Measurements from ENCODE around the gene VWF. TPM values are rescaled to one million over a fixed set of nuclear protein-coding genes. Genes with fewer than 3 reads are reported as not detected.

Gene VWF
- total and polyA plus RNA-seq, 2 experiments from 2014 or later: 0.42 to 0.56 TPM

DNA sequence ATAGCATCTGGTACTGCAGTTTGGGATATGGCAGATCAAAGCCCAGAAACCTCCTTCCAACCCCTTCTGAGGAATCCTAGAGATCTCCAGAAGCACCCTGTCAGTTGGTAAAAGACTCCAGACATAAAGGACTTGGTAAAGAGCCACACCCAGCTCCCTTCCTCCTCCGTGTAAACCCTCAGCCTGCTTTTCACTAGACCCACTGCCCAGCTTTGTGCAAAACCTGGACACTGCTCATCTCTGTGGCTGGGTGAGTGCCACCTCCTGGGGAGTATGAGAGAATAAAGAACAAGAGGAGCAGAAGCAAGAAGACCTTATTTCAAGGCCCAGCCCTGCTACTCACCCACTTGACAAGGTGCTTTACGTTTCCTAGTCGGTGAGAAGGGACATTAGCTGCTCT lies 212.5 kb downstream of the VWF start:
- H3K4me1 Mint-ChIP-seq: peaks cover 2% of the 10 kb centered on the region; the same call in 2 of the 3 replicates
- TF ChIP-seq ZNF462 (CRISPR knock-in tag; IDR thresholded peaks at IDR 0.05) (no peak), EZH2 (IDR thresholded peaks at IDR 0.05; ENCODE audit: low read depth, unreplicated experiment) (no peak), CREB1 (CRISPR knock-in tag; IDR thresholded peaks at IDR 0.05; ENCODE audit: low read depth) (no peak)
- ATAC-seq: no peak

GRCh38 chr12:5910790-5911548 lies 213.5 kb downstream of the VWF start:
- Histone ChIP-seq H3K4me3 (no peak overlapping the region), H3K36me3 (ENCODE audit: insufficient read depth) (no peaks in the 10 kb centered on the region), H3K9me2 (ENCODE audit: insufficient read depth) (no peaks in the 10 kb centered on the region), H4K20me1 (replicated peaks; ENCODE audit: insufficient read depth) (no peaks in the 10 kb centered on the region), H3K27me3 (ENCODE audit: insufficient read depth) (no peaks in the 10 kb centered on the region), H3F3A (replicated peaks; ENCODE audit: low read depth) (0 out of 2 replicates have a peak, but pooled peaks cover 3% of the 10 kb centered on the region), H3K27ac (ENCODE audit: low read depth) (no peak overlapping the region), H2AFZ (no peak overlapping the region), H3K79me2 (replicated peaks; ENCODE audit: insufficient read depth) (no peaks in the 10 kb centered on the region), H3K4me1 (ENCODE audit: insufficient read depth) (no peaks in the 10 kb centered on the region), H3K4me2 (no peak overlapping the region)
- DNase-seq (ENCODE audit: low spot score): no peak
- peaks cover 2% of the 10 kb centered on the region; the same call in 2 of the 3 replicates for H3K4me1 Mint-ChIP-seq
- H3K27ac Mint-ChIP-seq: no peak overlapping the region
- no peaks in the 10 kb centered on the region for H3K36me3 Mint-ChIP-seq (ENCODE audit: low read depth)
- no peak overlapping the region for H3K4me3 Mint-ChIP-seq
- H3K27me3 Mint-ChIP-seq (ENCODE audit: insufficient read depth, low read depth, poor library complexity): peaks cover 3% of the 10 kb centered on the region
- H3K9me3 Mint-ChIP-seq: no peaks in the 10 kb centered on the region; the same call in 2 of the 3 replicates
- TF ChIP-seq POLR2AphosphoS5 (IDR thresholded peaks at IDR 0.05; ENCODE audit: low read depth): no peak
- ATAC-seq: no peak

More for the DNA sequence above, 212.5 kb downstream of the VWF start:
- 0 out of 2 replicates have a peak, but pooled peaks cover 3% of the 10 kb centered on the region for H3F3A ChIP-seq (replicated peaks; ENCODE audit: low read depth)
- Mint-ChIP-seq H3K27ac (no peak overlapping the region), H3K9me3 (no peaks in the 10 kb centered on the region; the same call in 2 of the 3 replicates), H3K4me3 (no peak overlapping the region), H3K27me3 (ENCODE audit: insufficient read depth, low read depth, poor library complexity) (peaks cover 4% of the 10 kb centered on the region), H3K36me3 (ENCODE audit: low read depth) (no peaks in the 10 kb centered on the region)
- no peaks in the 10 kb centered on the region for H3K9me2 ChIP-seq (ENCODE audit: insufficient read depth)
- no peak overlapping the region for H3K27ac ChIP-seq (ENCODE audit: low read depth)
- no peaks in the 10 kb centered on the region for H4K20me1 ChIP-seq (replicated peaks; ENCODE audit: insufficient read depth)
- DNase-seq (ENCODE audit: low spot score): no peak
- H3K4me1 ChIP-seq (ENCODE audit: insufficient read depth): no peaks in the 10 kb centered on the region
- H3K4me3 ChIP-seq: no peak overlapping the region
- H3K36me3 ChIP-seq (ENCODE audit: insufficient read depth): no peaks in the 10 kb centered on the region
- no peaks in the 10 kb centered on the region for H3K79me2 ChIP-seq (replicated peaks; ENCODE audit: insufficient read depth)
- no peaks in the 10 kb centered on the region for H3K27me3 ChIP-seq (ENCODE audit: insufficient read depth)
- H2AFZ ChIP-seq: no peak overlapping the region
- H3K4me2 ChIP-seq: no peak overlapping the region
